Measurements from ENCODE around the gene C22orf23.

The C22orf23 gene

GRCh38 chr22:37924386-37925065 lies 28.9 kb downstream of the C22orf23 start:
- no peak for DNase-seq

- DNase-seq = no peak
Measured at GRCh38 chr22:37923927-37924326, 29.5 kb downstream of the C22orf23 start.

- DNase-seq = no peak
Measured at GRCh38 chr22:37922191-37922590, 31.2 kb downstream of the C22orf23 start.

- no peak for DNase-seq
Measured at GRCh38 chr22:37920126-37920525, 33.3 kb downstream of the C22orf23 start.

GRCh38 chr22:37918580-37919270 lies 34.7 kb downstream of the C22orf23 start:
- no peak for DNase-seq

- no peak for DNase-seq
Measured at GRCh38 chr22:37917874-37918548, 35.4 kb downstream of the C22orf23 start.

- no peak for DNase-seq
Measured at GRCh38 chr22:37916311-37916710, 37.1 kb downstream of the C22orf23 start.

- no peak for DNase-seq
Measured at GRCh38 chr22:37913233-37913721, 40.1 kb downstream of the C22orf23 start.

- DNase-seq = no peak
Measured at GRCh38 chr22:37912171-37912570, 41.2 kb downstream of the C22orf23 start.

GRCh38 chr22:37911697-37912096 lies 41.7 kb downstream of the C22orf23 start:
- DNase-seq = no peak

- no peak for DNase-seq
Measured at GRCh38 chr22:37910890-37911672, 42.3 kb downstream of the C22orf23 start.

- no peak for DNase-seq
Measured at GRCh38 chr22:37909766-37910165, 43.6 kb downstream of the C22orf23 start.

GRCh38 chr22:37907036-37907954 lies 46.1 kb downstream of the C22orf23 start:
- no peak for DNase-seq

- no peak for DNase-seq
Measured at GRCh38 chr22:37906364-37907008, 46.9 kb downstream of the C22orf23 start.

GRCh38 chr22:37905534-37906363 lies 47.7 kb downstream of the C22orf23 start, which contains the start of gene MICALL1:
TSS of gene MICALL1 (plus strand) at chr22:37906297. CDS start at chr22:37906423, 126 bp downstream.
- peak; percentile 36 for DNase-seq

- no peak for DNase-seq
Measured at GRCh38 chr22:37904572-37905533, 48.5 kb downstream of the C22orf23 start.

- no peak for DNase-seq
Measured at GRCh38 chr22:37898441-37899181, 54.8 kb downstream of the C22orf23 start.

- no peak for DNase-seq
Measured at GRCh38 chr22:37897807-37898206, 55.6 kb downstream of the C22orf23 start.
